Type B pancreatic cell (in vitro differentiated cells): ENCODE results near the gene MYEF2. TPM values are rescaled to one million over a fixed set of nuclear protein-coding genes. Genes with fewer than 3 reads are reported as not detected.

Experiments used
- DNase-seq: peaks from one replicate; pipeline ENCODE4 v3.0.0; 2021; ENCODE audit warnings: mixed read lengths; ENCODE audit not compliant: unreplicated experiment; ENCODE audit errors: extremely low spot score
- H3K27ac Mint-ChIP-seq: 2 replicates; pipeline ENCODE4 v1.8.0; 2021; ENCODE audit warnings: mild to moderate bottlenecking, mixed read lengths
- H3K27me3 Mint-ChIP-seq: 2 replicates; pipeline ENCODE4 v1.8.0; 2021; ENCODE audit warnings: mixed read lengths
- H3K36me3 Mint-ChIP-seq: 2 replicates; pipeline ENCODE4 v1.8.0; 2021; ENCODE audit warnings: mixed read lengths
- H3K4me1 Mint-ChIP-seq: one replicate; pipeline ENCODE4 v1.8.0; 2021; ENCODE audit warnings: mixed read lengths; ENCODE audit not compliant: unreplicated experiment
- H3K4me3 Mint-ChIP-seq: 2 replicates; pipeline ENCODE4 v1.8.0; 2021; ENCODE audit warnings: mild to moderate bottlenecking, mixed read lengths
- H3K9me3 Mint-ChIP-seq: 2 replicates; pipeline ENCODE4 v1.8.0; 2021; ENCODE audit warnings: mixed read lengths
- CTCF ChIP-seq: fragments of 200-600 bp; sonication (generic); conservative IDR thresholded peaks from 2 replicates; pipeline ENCODE4 v1.5.0; 2021; ENCODE audit warnings: antibody characterized with exemption, mild to moderate bottlenecking
- total RNA-seq: library from RNA; stranded (reverse); gene quantifications from 2 replicates; pipeline ENCODE4 v1.2.1, GENCODE V29; 2021; ENCODE audit warnings: low replicate concordance

Gene MYEF2
- total RNA-seq, 1 donor from 2014 or later = 50.4 TPM

- Mint-ChIP-seq H3K27ac (no peak overlapping the region), H3K4me1 (peaks cover 10% of the 10 kb centered on the region), H3K36me3 (peaks cover 13% of the 10 kb centered on the region), H3K4me3 (no peak overlapping the region), H3K27me3 (no peaks in the 10 kb centered on the region), H3K9me3 (peaks cover 19% of the 10 kb centered on the region)
- DNase-seq = no peak
- no peak for TF ChIP-seq CTCF
These were observed 3.0 kb downstream of the MYEF2 start for GRCh38 chr15:48175126-48175525.

- Mint-ChIP-seq H3K9me3 (peaks cover 19% of the 10 kb centered on the region), H3K27ac (no peak overlapping the region), H3K27me3 (no peaks in the 10 kb centered on the region), H3K4me1 (no peaks in the 10 kb centered on the region), H3K4me3 (no peak overlapping the region), H3K36me3 (peaks cover 35% of the 10 kb centered on the region)
- no peak for DNase-seq
- no peak for TF ChIP-seq CTCF
These were observed 7.1 kb downstream of the MYEF2 start for GRCh38 chr15:48170981-48171380.

GRCh38 chr15:48168616-48169015 is 9.5 kb downstream of the MYEF2 start:
- H3K36me3 Mint-ChIP-seq = peaks cover 33% of the 10 kb centered on the region
- H3K27me3 Mint-ChIP-seq = no peaks in the 10 kb centered on the region
- H3K9me3 Mint-ChIP-seq = peaks cover 12% of the 10 kb centered on the region
- H3K4me3 Mint-ChIP-seq = no peak overlapping the region
- no peaks in the 10 kb centered on the region for H3K4me1 Mint-ChIP-seq
- no peak for TF ChIP-seq CTCF
- no peak overlapping the region for H3K27ac Mint-ChIP-seq
- no peak for DNase-seq

GRCh38 chr15:48153526-48153925 is 24.6 kb downstream of the MYEF2 start:
- Mint-ChIP-seq H3K36me3 (peaks cover 21% of the 10 kb centered on the region), H3K9me3 (no peaks in the 10 kb centered on the region), H3K27me3 (no peaks in the 10 kb centered on the region), H3K4me3 (no peak overlapping the region), H3K27ac (no peak overlapping the region), H3K4me1 (no peaks in the 10 kb centered on the region)
- DNase-seq = no peak
- TF ChIP-seq CTCF = no peak

- H3K27ac Mint-ChIP-seq = no peak overlapping the region
- TF ChIP-seq CTCF = no peak
- no peak overlapping the region for H3K4me3 Mint-ChIP-seq
- H3K9me3 Mint-ChIP-seq = no peaks in the 10 kb centered on the region
- H3K27me3 Mint-ChIP-seq = no peaks in the 10 kb centered on the region
- DNase-seq = no peak
- H3K4me1 Mint-ChIP-seq = peaks cover 3% of the 10 kb centered on the region
- H3K36me3 Mint-ChIP-seq = peaks cover 24% of the 10 kb centered on the region
These were observed 28.2 kb downstream of the MYEF2 start for GRCh38 chr15:48149858-48150257.

GRCh38 chr15:48147358-48147757 is 30.7 kb downstream of the MYEF2 start:
- no peak overlapping the region for H3K4me3 Mint-ChIP-seq

More at GRCh38 chr15:48147358-48147757, 30.7 kb downstream of the MYEF2 start:
- Mint-ChIP-seq H3K27ac (no peak overlapping the region), H3K9me3 (no peaks in the 10 kb centered on the region), H3K4me1 (peaks cover 17% of the 10 kb centered on the region), H3K36me3 (peaks cover 20% of the 10 kb centered on the region), H3K27me3 (no peaks in the 10 kb centered on the region)
- DNase-seq = no peak
- TF ChIP-seq CTCF = no peak
